GM19238 (cell line): ENCODE measurements around the gene GRIPAP1.

Experiments
- DNase-seq: peaks from one replicate; pipeline ENCODE4 v3.0.0; 2011; ENCODE audit warnings: low spot score; ENCODE audit not compliant: insufficient read length

The GRIPAP1 gene

DNA sequence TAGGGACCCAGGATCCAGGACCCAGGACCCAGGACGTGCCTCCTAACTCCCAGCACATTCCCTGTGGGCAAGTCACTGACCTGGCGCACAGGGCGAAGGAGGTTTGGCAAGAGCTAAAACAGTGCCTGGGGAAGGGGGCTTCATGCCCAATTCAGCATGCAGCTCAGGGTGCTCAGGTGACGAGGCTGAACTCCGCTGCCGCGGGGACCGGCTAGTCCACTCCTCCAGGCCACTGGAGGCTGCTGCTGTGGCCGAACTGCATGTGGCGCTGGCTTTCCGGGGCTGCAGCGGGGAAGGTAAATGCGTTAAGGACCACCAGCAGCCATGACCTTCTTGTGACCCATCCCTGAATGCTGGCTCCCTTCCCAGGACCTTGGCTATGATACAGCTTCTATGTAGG, 78.3 kb downstream of the GRIPAP1 start:
- no peak for DNase-seq
